ENCODE data around the gene ABCD1. TPM values are rescaled to one million over a fixed set of nuclear protein-coding genes. Genes with fewer than 3 reads are reported as not detected.
A peak's percentile ranks its signal among the peaks of the same experiment; 100 is the strongest.

ABCD1 gene
- total RNA-seq, 5 donors from 2014 or later (not counting 1 experiment from before 2014, with no cell fraction given) = 6.9 to 10.7 (median 7.9) TPM

DNA sequence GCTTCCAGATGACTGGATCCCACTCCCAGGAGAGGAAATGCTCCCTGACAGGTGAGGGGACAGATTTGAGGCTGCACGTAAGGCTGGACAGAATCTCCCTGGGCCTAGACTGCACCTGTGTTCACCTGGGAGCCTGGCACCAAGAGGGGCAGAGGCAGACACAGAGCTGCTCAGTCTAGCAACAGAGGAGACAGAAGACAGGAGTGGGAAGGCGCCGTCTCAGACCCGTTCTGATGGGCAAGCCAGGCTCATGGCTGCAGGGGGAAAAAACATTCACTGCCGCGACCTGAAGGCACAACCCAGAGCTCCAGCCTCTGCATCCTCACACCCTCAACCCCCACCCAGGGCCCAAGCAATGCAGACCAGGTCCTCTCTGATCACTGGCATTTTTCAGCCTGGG lies 17.2 kb upstream of the ABCD1 start:
- no peaks in the 10 kb centered on the region for H3K27me3 ChIP-seq (replicated peaks in 1 of 2; ENCODE audit: control insufficient read depth in 2 of 2, extremely low read depth in 1 of 2, insufficient read depth in 2 of 2, low read length in 1 of 2)
- DNase-seq = no peak
- Mint-ChIP-seq H3K36me3 (no peaks in the 10 kb centered on the region), H3K4me1 (peaks cover 4 to 9% (median 5%) of the 10 kb centered on the region in 3 donors), H3K27me3 (peaks cover 0 to 10% of the 10 kb centered on the region in 2 donors), H3K4me3 (no peak overlapping the region), H3K9me3 (no peaks in the 10 kb centered on the region), H3K27ac (no peak overlapping the region)
- no peak overlapping the region for H3K4me3 ChIP-seq (ENCODE audit: control insufficient read depth in 1 of 2, extremely low read depth in 1 of 2, low read length in 1 of 2)
- peaks cover 6 to 31% of the 10 kb centered on the region in 2 donors for H3K36me3 ChIP-seq (ENCODE audit: control insufficient read depth in 2 of 2, extremely low read depth in 1 of 2, insufficient read depth in 1 of 2, low read length in 1 of 2)
- H3K27ac ChIP-seq (ENCODE audit: low read length) = no peak overlapping the region
- CTCF ChIA-PET = interaction anchor here in 1 of 2 donors (0.6 to 1.2 kb wide), 2 partner anchors 15 to 152 kb away, joined by 3 to 5 read pairs; no protein-coding TSS in a partner anchor
- 100% methylated on average over 1 of the region's 6 CpGs for WGBS (ENCODE audit: insufficient coverage)
- POLR2A ChIA-PET = no interaction called here
- no peak for ATAC-seq (replicated peaks in 1 of 4)
- H3K9me3 ChIP-seq = no peaks in the 10 kb centered on the region
- H3K4me1 ChIP-seq (ENCODE audit: control insufficient read depth in 1 of 2, extremely low read depth in 1 of 2, insufficient read depth in 2 of 2, low read length in 2 of 2) = peaks cover 0 to 8% of the 10 kb centered on the region in 2 experiments

DNA sequence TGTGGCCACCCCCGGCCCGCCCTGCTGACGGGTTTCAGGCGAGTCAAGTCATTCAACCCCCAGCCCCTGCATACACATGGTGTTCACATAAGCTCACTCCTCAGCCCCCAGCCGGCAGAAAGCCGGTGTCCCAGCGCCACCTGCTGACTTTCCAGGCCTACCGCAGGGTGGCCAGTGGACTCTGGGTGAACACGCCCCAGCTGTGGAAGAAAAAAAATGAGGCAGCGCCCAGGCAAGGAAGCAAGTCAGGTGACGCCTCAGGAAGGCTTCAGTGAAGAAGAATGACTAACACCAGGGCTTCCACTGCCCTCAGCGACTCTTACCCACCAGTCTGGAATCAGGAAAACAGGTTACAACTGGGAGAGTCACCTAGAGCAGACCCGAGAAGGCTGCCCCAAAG lies 16.2 kb upstream of the ABCD1 start:
- no peak overlapping the region for H3K27ac ChIP-seq (ENCODE audit: low read length)
- ChIA-PET POLR2A (no interaction called here), CTCF (interaction anchor here in 1 of 2 donors (1.2 kb wide), 1 partner anchor 153 kb away, joined by 5 read pairs; no protein-coding TSS in a partner anchor)
- Mint-ChIP-seq H3K27me3 (peaks cover 0 to 10% of the 10 kb centered on the region in 2 donors), H3K36me3 (peaks cover 3% of the 10 kb centered on the region), H3K27ac (no peak overlapping the region), H3K4me1 (peaks cover 4 to 9% (median 5%) of the 10 kb centered on the region in 3 donors), H3K4me3 (no peak overlapping the region), H3K9me3 (no peaks in the 10 kb centered on the region)
- H3K9me3 ChIP-seq = no peaks in the 10 kb centered on the region
- ATAC-seq (replicated peaks in 1 of 4) (peak; percentile 34 to 69 (median 52)), DNase-seq (peak in 19 of 35 experiments; percentile 9 to 47 (median 28))
- H3K36me3 ChIP-seq (ENCODE audit: control insufficient read depth in 2 of 2, extremely low read depth in 1 of 2, insufficient read depth in 1 of 2, low read length in 1 of 2) = peaks cover 0 to 31% of the 10 kb centered on the region in 2 donors
- peaks cover 0 to 8% of the 10 kb centered on the region in 2 experiments for H3K4me1 ChIP-seq (ENCODE audit: control insufficient read depth in 1 of 2, extremely low read depth in 1 of 2, insufficient read depth in 2 of 2, low read length in 2 of 2)
- WGBS (ENCODE audit: insufficient coverage) = 35% methylated on average over 5 of the region's 13 CpGs
- H3K27me3 ChIP-seq (replicated peaks in 1 of 2; ENCODE audit: control insufficient read depth in 2 of 2, extremely low read depth in 1 of 2, insufficient read depth in 2 of 2, low read length in 1 of 2) = no peaks in the 10 kb centered on the region
- H3K4me3 ChIP-seq (ENCODE audit: control insufficient read depth in 1 of 2, extremely low read depth in 1 of 2, low read length in 1 of 2) = no peak overlapping the region

DNA sequence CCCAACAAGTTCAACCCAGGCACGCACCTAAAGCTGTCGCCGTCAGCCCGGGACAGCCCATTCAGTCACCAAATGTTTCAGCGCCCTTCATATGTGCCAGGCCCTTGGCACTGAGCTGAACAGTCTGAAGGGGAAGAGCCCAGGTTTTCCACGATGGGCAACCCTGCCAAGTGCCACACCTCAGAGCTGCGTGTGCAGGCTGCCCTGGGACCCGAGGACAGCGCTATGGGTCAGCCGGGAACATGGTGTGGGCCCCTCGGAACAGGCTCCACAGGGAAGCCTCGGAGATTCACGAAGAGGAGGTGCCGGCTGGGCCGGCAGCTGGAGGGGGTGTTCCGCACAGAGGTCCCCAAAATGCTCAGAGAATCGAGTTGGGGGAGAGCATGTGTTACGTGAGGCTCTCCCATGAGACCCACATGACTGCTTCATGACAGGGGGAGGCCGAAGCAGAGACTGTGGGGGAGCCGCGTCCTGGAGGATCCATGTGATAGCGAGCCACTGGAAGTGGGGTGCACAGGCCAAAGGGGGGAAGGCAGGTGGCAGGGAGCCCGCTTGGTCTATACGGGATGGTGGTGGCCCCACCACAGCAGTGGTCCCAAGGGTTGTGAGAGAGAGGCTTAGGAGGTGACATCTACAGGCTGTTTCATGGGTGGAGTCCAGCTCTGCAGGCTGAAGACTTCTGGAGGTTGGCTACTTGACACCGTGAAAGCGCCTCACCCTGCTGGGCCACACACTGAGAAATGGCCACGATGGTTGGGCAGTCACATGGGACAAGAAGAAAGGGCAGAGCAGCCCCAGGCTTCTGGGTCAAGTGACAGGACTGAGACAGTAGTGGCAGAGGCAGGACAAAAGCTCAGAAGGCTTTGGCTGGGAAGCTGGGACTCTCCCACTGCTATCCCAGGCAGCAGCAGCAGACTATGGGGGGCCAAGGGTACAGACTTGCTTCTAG lies 14.7 kb upstream of the ABCD1 start:
- 97% methylated on average over 15 of the region's 27 CpGs for WGBS (ENCODE audit: insufficient coverage)
- CTCF ChIA-PET = interaction anchor here in 1 of 2 donors (0.6 kb wide), 1 partner anchor 776 kb away, joined by 5 read pairs; no protein-coding TSS in a partner anchor
- H3K27ac Mint-ChIP-seq = no peak overlapping the region
- POLR2A ChIA-PET = no interaction called here
- DNase-seq = no peak
- peaks cover 9% of the 10 kb centered on the region for H3K36me3 Mint-ChIP-seq
- ATAC-seq (replicated peaks in 1 of 4) = no peak
- no peak overlapping the region for H3K4me3 ChIP-seq (ENCODE audit: control insufficient read depth in 1 of 2, extremely low read depth in 1 of 2, low read length in 1 of 2)
- H3K27me3 Mint-ChIP-seq = peaks cover 0 to 14% of the 10 kb centered on the region in 2 donors
- H3K9me3 Mint-ChIP-seq = no peaks in the 10 kb centered on the region
- peaks cover 0 to 8% of the 10 kb centered on the region in 2 experiments for H3K4me1 ChIP-seq (ENCODE audit: control insufficient read depth in 1 of 2, extremely low read depth in 1 of 2, insufficient read depth in 2 of 2, low read length in 2 of 2)
- H3K36me3 ChIP-seq (ENCODE audit: control insufficient read depth in 2 of 2, extremely low read depth in 1 of 2, insufficient read depth in 1 of 2, low read length in 1 of 2) = peaks cover 0 to 35% of the 10 kb centered on the region in 2 donors
- peaks cover 4 to 12% (median 7%) of the 10 kb centered on the region in 3 donors for H3K4me1 Mint-ChIP-seq
- no peaks in the 10 kb centered on the region for H3K27me3 ChIP-seq (replicated peaks in 1 of 2; ENCODE audit: control insufficient read depth in 2 of 2, extremely low read depth in 1 of 2, insufficient read depth in 2 of 2, low read length in 1 of 2)
- no peak overlapping the region for H3K4me3 Mint-ChIP-seq
- no peak overlapping the region for H3K27ac ChIP-seq (ENCODE audit: low read length)
- no peaks in the 10 kb centered on the region for H3K9me3 ChIP-seq

DNA sequence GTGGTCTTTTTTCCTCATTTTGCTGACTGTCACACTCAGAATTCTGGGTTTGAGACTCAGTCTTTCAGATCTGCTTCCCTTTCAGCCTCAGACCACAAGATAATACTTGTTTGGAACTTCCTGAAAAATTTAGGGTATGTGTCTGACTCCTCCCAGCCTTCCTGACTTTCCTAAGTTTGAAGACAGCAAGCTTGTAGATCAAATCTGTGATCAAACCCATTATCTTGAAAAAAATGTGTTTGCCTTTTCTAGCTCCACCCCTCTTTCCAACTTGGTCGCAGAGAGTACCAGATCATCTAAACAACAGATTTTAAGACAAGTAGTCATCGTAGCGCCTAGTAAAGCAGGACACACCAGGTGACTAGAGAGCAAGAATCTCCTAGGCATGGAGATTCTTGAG lies 10.4 kb upstream of the ABCD1 start:
- no peak overlapping the region for H3K27ac ChIP-seq (ENCODE audit: low read length)
- peaks cover 6 to 13% (median 8%) of the 10 kb centered on the region in 3 donors for H3K4me1 Mint-ChIP-seq
- H3K27me3 ChIP-seq (replicated peaks in 1 of 2; ENCODE audit: control insufficient read depth in 2 of 2, extremely low read depth in 1 of 2, insufficient read depth in 2 of 2, low read length in 1 of 2) = no peaks in the 10 kb centered on the region
- no peak overlapping the region for H3K4me3 Mint-ChIP-seq
- peaks cover 12% of the 10 kb centered on the region for H3K36me3 Mint-ChIP-seq
- ATAC-seq (replicated peaks in 1 of 4) = no peak
- no peak overlapping the region for H3K27ac Mint-ChIP-seq
- H3K4me1 ChIP-seq (ENCODE audit: control insufficient read depth in 1 of 2, extremely low read depth in 1 of 2, insufficient read depth in 2 of 2, low read length in 2 of 2) = peaks cover 0 to 3% of the 10 kb centered on the region in 2 experiments
- no peak overlapping the region for H3K4me3 ChIP-seq (ENCODE audit: control insufficient read depth in 1 of 2, extremely low read depth in 1 of 2, low read length in 1 of 2)
- peaks cover 0 to 11% of the 10 kb centered on the region in 2 donors for H3K27me3 Mint-ChIP-seq
- ChIA-PET CTCF (no interaction called here), POLR2A (no interaction called here)
- DNase-seq = no peak
- peaks cover 0 to 61% of the 10 kb centered on the region in 2 donors for H3K36me3 ChIP-seq (ENCODE audit: control insufficient read depth in 2 of 2, extremely low read depth in 1 of 2, insufficient read depth in 1 of 2, low read length in 1 of 2)
- no peaks in the 10 kb centered on the region for H3K9me3 ChIP-seq
- WGBS (ENCODE audit: insufficient coverage) = no CpG with 5 or more reads among the region's 3 CpGs
- H3K9me3 Mint-ChIP-seq = no peaks in the 10 kb centered on the region

DNA sequence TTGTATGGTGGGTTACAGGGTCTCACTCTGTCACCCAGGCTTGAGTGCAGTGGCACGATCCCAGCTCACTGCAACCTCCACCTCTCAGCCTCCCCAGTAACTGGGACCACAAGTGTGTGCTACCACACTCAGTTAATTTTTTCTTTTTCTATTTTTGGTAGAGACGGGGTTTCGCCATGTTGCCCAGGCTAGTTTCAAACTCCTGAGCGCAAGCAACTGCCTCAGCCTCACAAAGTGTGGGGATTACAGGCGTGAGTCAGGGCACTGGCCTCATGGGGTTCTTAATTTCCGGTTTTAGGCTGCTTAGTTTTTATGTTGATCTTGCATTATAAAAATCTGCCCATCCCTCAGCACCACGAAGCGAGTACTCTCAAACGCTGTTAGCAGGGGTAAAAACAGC lies 7.2 kb upstream of the ABCD1 start:
- DNase-seq (no peak), ATAC-seq (replicated peaks in 1 of 4) (no peak)
- CTCF ChIA-PET = no interaction called here
- Histone ChIP-seq H3K4me1 (ENCODE audit: control insufficient read depth in 1 of 2, extremely low read depth in 1 of 2, insufficient read depth in 2 of 2, low read length in 2 of 2) (peaks cover 5 to 12% of the 10 kb centered on the region in 2 experiments), H3K27me3 (replicated peaks in 1 of 2; ENCODE audit: control insufficient read depth in 2 of 2, extremely low read depth in 1 of 2, insufficient read depth in 2 of 2, low read length in 1 of 2) (no peaks in the 10 kb centered on the region), H3K36me3 (ENCODE audit: control insufficient read depth in 2 of 2, extremely low read depth in 1 of 2, insufficient read depth in 1 of 2, low read length in 1 of 2) (peaks cover 0 to 71% of the 10 kb centered on the region in 2 donors), H3K27ac (ENCODE audit: low read length) (no peak overlapping the region), H3K4me3 (ENCODE audit: control insufficient read depth in 1 of 2, extremely low read depth in 1 of 2, low read length in 1 of 2) (no peak overlapping the region), H3K9me3 (no peaks in the 10 kb centered on the region)
- WGBS (ENCODE audit: insufficient coverage) = no CpG with 5 or more reads among the region's 9 CpGs
- Mint-ChIP-seq H3K4me1 (peaks cover 10 to 29% (median 25%) of the 10 kb centered on the region in 3 donors), H3K27me3 (peaks cover 0 to 9% of the 10 kb centered on the region in 2 donors), H3K27ac (no peak overlapping the region), H3K4me3 (no peak overlapping the region), H3K9me3 (no peaks in the 10 kb centered on the region), H3K36me3 (peaks cover 19% of the 10 kb centered on the region)
- POLR2A ChIA-PET = no interaction called here

DNA sequence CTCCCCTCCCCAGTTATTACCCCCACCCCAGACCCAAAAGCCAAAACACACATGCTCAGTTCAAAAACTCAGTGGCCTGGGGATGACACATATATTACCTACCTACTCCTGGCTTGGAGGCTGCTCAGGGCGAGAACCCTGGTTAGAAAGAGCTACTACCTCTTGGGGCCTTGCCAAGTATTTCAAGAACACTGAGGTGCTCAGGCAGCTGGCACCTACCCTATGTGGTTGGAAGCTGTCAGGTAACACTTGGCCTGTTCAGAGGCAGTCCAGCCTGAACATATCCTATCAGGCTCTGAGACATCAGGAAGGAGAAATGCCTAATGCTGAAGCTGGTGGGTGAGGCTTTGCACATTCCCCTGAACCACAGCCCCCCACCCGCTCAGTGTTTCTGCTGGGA lies 5.4 kb upstream of the ABCD1 start:
- peaks cover 0 to 7% of the 10 kb centered on the region in 2 donors for H3K27me3 Mint-ChIP-seq
- peaks cover 14 to 33% (median 30%) of the 10 kb centered on the region in 3 donors for H3K4me1 Mint-ChIP-seq
- no peak for ATAC-seq (replicated peaks in 1 of 4)
- no peaks in the 10 kb centered on the region for H3K9me3 Mint-ChIP-seq
- no peak overlapping the region for H3K27ac ChIP-seq (ENCODE audit: low read length)
- POLR2A ChIA-PET = interaction anchor here in 1 of 2 donors (0.6 kb wide), 1 partner anchor 1047 kb away, joined by 3 read pairs; no protein-coding TSS in a partner anchor
- no peaks in the 10 kb centered on the region for H3K9me3 ChIP-seq
- H3K4me3 Mint-ChIP-seq = no peak overlapping the region
- CTCF ChIA-PET = no interaction called here
- no peaks in the 10 kb centered on the region for H3K27me3 ChIP-seq (replicated peaks in 1 of 2; ENCODE audit: control insufficient read depth in 2 of 2, extremely low read depth in 1 of 2, insufficient read depth in 2 of 2, low read length in 1 of 2)
- H3K4me3 ChIP-seq (ENCODE audit: control insufficient read depth in 1 of 2, extremely low read depth in 1 of 2, low read length in 1 of 2) = no peak overlapping the region
- WGBS (ENCODE audit: insufficient coverage) = no CpG with 5 or more reads among the region's 2 CpGs
- peaks cover 8 to 22% of the 10 kb centered on the region in 2 experiments for H3K4me1 ChIP-seq (ENCODE audit: control insufficient read depth in 1 of 2, extremely low read depth in 1 of 2, insufficient read depth in 2 of 2, low read length in 2 of 2)
- no peak overlapping the region for H3K27ac Mint-ChIP-seq
- peaks cover 12% of the 10 kb centered on the region for H3K36me3 Mint-ChIP-seq
- no peak for DNase-seq
- H3K36me3 ChIP-seq (ENCODE audit: control insufficient read depth in 2 of 2, extremely low read depth in 1 of 2, insufficient read depth in 1 of 2, low read length in 1 of 2) = peaks cover 0 to 62% of the 10 kb centered on the region in 2 donors
